ENCODE measurements around the gene TSEN2.

DNA sequence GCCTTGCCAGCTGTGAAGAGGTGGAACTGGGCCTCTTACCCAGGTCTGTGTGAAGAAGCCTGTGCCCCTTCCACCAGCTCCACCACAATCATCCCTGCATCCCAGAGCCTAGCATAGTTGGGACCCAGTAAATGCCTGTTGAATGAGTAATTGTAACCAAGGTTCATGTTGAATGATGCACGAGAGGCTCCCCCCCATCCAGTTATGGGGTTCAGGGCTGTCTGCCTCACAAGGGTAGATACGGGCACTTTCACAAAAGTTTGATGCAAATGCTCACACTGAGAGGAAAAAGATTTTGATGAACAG, 29.5 kb upstream of the TSEN2 start:
- TF ChIP-seq, protein P1, sequence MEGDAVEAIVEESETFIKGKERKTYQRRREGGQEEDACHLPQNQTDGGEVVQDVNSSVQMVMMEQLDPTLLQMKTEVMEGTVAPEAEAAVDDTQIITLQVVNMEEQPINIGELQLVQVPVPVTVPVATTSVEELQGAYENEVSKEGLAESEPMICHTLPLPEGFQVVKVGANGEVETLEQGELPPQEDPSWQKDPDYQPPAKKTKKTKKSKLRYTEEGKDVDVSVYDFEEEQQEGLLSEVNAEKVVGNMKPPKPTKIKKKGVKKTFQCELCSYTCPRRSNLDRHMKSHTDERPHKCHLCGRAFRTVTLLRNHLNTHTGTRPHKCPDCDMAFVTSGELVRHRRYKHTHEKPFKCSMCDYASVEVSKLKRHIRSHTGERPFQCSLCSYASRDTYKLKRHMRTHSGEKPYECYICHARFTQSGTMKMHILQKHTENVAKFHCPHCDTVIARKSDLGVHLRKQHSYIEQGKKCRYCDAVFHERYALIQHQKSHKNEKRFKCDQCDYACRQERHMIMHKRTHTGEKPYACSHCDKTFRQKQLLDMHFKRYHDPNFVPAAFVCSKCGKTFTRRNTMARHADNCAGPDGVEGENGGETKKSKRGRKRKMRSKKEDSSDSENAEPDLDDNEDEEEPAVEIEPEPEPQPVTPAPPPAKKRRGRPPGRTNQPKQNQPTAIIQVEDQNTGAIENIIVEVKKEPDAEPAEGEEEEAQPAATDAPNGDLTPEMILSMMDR (IDR thresholded peaks at IDR 0.05): no peak
- TF ChIP-seq POLR2A (IDR thresholded peaks at IDR 0.05): no peak

All from breast epithelium (tissue), 3 donors.